NCI-H2171 treated with DMSO at 0.1 percent for 48 hours (cell line): ENCODE results near the gene TCP11.
"Not testable (repeated sequence)": the region's sequence is repeated elsewhere in the genome, so short reads cannot be mapped to it uniquely, and the experiment has no call there.

Experiments
- DNase-seq: peaks from one replicate; lab custom pipeline; 2025; lab: John Stamatoyannopoulos, UW

Gene TCP11

GRCh38 chr6:35146453-35146852, 5.3 kb upstream of the TCP11 start:
- peak; percentile 22 for DNase-seq

DNA sequence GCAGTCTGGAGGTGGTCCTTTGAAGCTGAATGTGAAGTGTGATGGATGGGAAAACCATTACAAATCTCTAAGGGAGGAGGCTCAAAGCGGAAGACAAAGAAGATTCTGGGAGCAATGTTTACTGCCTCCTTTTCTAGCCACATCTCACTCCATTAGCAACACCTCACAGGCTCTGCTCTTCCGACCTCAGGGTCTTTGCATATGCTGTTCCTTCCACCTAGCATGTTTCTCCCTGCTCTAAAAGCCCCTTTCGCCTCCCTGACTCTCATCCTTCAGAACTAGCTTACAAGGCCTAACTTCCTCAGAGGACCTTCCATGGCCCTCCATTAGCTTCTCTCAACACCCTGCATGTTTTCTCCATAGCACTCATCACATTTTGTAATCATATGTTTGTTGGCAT, 4.6 kb upstream of the TCP11 start:
- no peak for DNase-seq

GRCh38 chr6:35142588-35143569, 1.7 kb upstream of the TCP11 start:
- DNase-seq, result no peak

GRCh38 chr6:35140639-35141006, 516 bp downstream of the TCP11 start:
- no peak for DNase-seq

DNA sequence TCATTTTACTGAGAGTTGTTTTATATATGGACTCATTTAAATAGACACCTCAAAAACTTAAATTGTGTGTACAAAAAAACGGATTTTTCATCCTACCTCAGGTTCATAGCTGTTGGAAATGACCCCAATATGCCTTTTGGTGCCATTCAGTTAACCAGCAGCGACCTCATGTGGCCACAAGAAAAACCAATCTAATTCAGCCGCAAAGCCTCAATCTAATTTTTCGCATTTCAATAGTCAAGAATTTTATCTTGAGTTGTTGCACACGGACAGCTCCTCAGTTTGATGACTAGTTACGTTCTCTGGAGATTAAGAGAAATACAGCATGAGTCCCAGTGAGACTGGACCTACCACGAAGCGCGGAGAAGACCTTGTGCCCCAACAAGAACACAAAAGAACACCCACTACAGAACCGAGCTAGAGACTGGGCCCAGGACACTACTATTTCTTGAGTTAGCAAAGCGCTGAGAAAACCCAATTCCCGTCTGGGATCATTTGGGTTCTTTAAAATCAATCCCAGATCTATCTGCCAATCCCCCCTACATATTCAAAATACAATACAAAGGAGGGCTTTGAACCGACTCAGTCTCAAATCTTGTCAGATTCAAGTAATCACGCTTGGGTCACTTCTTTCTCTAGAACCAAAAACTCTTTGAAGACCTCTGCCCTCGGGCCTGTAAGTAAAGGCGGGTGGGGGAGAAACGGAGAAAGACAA, 1.1 kb downstream of the TCP11 start:
- peak; percentile 72 for DNase-seq

DNA sequence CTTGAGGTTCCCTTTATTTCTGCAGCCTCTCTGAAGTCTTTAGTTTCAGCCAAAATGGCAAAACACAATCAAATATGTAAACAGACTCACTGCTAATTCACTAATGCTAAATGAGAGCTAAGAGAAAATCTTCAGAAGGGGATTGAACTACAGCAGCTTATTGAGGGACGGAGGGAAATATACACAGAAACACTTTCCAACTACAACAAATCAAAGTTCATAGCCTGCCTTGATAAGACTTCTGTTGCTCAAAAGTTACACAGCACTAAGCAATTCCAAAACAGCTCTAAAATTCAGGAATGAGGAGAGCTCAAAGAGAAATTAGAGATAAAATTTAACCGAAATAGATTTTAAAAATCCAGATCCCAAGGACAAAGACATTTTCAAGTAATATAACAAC, 1.7 kb downstream of the TCP11 start:
- no peak for DNase-seq

DNA sequence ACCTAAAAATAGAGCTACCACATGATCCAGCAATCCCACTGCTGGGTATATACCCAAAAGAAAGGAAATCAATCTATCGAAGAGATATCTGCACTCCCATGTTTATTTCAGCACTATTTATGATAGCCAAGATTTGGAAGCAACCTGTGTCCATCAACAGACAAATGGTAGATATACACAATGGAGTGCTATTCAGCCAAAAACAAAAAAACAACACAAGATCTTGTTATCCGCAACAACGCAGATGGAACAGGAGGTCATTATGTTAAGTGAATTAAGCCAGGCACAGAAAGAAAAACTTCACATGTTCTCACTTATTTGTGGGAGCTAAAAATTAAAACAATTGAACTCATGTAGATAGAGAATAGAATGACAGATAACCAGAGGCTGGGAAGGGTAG, 2.9 kb downstream of the TCP11 start:
- DNase-seq, result not testable (repeated sequence)

DNA sequence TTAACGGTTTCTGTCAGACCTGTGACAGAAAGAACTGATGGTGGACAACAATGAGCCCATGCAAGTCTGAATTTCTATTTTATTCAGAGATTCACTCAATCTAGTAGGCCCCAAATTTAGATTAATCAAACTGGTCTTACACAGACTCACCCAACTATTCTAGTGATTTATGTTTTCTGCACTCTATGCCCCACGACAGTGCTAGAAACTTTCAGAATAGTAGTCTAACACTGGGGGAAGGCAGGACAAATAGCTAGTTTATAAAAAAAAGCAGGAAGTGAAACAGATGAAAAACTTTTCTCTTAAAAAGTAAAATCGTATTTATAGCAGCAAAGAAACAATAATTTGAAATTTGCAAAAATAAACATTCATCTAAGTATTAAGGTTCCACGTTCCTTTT, 5.0 kb downstream of the TCP11 start:
- no peak for DNase-seq

- no peak for DNase-seq
Observed at GRCh38 chr6:35128496-35128895, 12.6 kb downstream of the TCP11 start.

GRCh38 chr6:35128042-35128441, 13.1 kb downstream of the TCP11 start:
- no peak for DNase-seq

DNA sequence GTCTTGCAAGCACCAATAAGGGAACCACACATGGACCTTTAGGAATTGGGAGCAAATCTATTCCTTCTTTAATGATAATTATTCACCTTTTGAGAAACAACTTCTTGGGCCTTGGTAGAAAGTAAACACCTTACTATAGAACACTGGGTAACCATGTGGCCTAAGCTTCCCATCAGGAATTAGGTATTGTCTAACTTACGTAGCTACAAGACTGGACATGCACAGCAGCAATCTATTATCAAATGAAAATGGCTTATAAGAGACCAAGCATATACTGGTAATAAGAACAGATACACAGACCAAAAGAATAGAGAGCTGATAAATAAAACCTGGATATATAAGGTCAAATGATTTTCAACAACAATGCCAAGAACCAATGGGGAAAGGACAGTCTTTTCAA, 16.8 kb downstream of the TCP11 start:
- no peak for DNase-seq

DNA sequence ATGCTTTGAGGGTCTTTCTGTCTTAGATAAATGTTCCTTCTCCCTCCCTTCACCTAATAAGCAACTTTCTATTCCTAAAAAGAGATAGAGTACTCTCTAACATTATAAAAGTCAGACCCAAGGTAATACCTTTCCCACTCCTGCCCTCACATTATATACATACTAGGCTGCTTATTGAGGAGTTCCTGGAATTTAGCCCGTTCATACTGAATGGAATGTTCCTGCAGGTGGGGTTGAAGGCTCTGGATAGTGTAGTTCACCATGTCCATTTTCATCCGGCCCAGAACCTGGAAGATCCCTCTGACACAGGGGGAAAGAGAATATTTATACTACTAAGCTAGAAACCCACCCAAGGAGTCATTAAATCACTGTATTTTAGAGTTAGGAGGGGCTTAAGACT, 20.4 kb downstream of the TCP11 start:
- no peak for DNase-seq

- DNase-seq, result no peak
Observed at GRCh38 chr6:35108309-35108885, 32.7 kb downstream of the TCP11 start.

- DNase-seq, result not testable (repeated sequence)
Observed at GRCh38 chr6:35107761-35108160, 33.4 kb downstream of the TCP11 start.

GRCh38 chr6:35107208-35107607, 33.9 kb downstream of the TCP11 start:
- not testable (repeated sequence) for DNase-seq

- not testable (repeated sequence) for DNase-seq
Observed at GRCh38 chr6:35106061-35106460, 35.1 kb downstream of the TCP11 start.

DNA sequence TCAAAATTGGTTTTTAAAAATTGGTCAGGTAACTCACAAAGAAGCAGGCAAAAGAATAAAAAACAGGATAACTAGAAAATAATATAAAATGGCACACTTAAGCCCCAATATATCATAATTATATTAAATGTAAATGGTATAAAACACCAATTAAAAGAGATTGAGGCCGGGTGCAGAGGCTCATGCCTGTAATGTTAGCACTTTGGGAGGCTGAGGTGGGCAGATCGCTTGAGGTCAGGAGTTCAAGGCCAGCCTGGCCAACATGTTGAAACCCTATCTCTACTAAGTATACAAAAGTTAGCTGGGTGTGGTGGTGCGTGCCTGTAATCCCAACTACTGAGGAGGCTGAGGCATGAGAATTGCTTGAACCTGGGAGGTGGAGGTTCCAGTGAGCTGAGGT, 36.1 kb downstream of the TCP11 start:
- DNase-seq, result no peak

GRCh38 chr6:35099116-35099515, 42.0 kb downstream of the TCP11 start:
- no peak for DNase-seq

GRCh38 chr6:35096129-35096862, 44.8 kb downstream of the TCP11 start:
- no peak for DNase-seq

DNA sequence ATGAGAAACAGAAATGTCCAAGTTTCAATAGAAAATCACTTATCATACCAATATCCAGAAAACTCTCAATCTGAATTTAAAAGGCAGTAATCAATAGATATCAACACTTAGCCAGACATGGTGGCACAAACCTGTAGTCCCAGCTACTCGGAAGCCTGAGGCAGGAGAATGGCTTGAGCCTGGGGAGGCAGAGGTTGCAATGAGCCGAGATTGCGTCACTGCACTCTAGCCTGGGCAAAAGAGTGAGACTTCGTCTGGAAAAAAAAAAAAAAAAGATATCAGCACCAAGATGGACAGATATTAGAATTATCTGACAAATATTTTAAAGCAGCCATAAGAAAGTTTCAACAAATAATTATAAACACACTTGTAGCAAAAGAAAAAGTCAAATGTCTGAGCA, 47.0 kb downstream of the TCP11 start:
- no peak for DNase-seq

DNA sequence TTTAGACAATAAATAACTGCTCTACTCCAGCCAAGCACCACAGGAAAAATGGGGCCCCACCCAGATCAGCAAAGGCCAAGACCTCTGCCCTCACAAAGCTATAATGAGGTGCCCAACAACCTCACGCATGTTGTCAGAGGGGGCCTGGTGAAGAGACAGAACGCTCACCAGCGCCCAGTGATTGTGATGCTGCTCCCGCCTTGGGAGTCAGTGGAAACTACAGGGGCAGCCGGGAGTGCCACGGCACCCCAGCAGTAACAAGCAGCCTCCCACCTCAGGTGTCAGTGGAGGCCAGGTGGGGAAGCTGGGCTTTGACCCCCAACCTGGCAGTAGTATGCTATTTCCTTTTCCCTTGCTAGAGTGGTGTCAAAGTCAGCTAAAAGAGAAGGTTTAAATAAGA, 47.4 kb downstream of the TCP11 start:
- DNase-seq, result no peak

DNA sequence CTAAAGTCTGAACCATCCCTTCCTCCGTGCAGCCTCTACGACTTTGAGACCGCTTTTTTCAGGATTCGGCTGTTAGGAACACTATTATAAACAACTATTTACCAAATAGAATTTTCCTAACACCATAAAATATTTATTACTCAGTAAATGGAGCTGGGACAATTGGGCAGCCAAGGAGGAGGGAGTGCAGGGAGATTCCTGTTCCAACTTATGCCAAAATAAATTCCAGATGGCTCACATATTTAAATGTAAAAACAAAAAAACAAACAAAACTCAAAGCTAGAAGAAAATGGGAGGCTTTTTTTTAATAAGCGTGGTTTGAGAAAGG, 48.1 kb downstream of the TCP11 start:
- no peak for DNase-seq
